Measurements from ENCODE around the gene MYD88.
"Not testable (repeated sequence)": the region's sequence is repeated elsewhere in the genome, so short reads cannot be mapped to it uniquely, and the experiment has no call there.

The MYD88 gene

GRCh38 chr3:38124324-38125122, 13.9 kb upstream of the MYD88 start:
- FAIRE-seq (no peak), DNase-seq (ENCODE audit: insufficient read length, low spot score) (no peak)

- DNase-seq (ENCODE audit: insufficient read length, low spot score), result no peak
- no peak for FAIRE-seq
Observed at GRCh38 chr3:38125305-38126120, 12.9 kb upstream of the MYD88 start.

DNA sequence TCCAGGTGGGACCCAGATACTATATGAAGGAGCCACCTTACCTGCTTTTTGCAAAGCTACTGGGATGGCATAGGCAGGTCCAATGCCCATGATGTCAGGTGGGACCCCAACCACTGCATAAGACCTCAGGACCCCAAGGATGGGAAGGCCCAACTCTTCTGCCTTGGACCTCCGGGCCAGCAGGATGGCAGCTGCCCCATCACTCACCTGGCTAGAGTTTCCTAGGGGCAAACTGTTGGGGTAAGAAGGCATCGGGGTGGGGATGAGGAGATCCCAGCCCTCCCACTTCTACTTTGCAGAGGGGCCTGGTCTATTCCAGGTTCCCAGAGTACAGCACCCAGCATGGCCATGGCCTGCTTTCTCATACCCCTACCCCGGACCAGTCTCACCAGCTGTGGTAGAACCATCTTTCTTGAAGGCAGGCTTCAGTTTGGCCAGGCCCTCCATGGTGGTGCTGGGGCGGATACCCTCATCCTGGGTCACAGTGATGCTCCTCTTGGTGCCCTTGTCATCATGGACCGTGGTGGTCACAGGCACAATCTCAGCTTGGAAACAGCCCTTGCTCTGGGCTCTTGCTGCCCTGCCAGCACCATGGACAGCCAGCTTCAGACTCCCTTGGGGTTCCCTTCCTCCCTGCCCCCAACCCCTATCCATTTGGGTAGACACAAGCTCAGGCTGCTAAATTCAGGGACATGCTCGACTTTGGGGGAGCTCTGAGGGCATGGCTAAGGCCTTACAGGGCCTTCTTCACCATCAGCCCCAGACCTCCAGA, 12.2 kb upstream of the MYD88 start:
- DNase-seq (ENCODE audit: insufficient read length, low spot score), result no peak
- no peak for FAIRE-seq

DNA sequence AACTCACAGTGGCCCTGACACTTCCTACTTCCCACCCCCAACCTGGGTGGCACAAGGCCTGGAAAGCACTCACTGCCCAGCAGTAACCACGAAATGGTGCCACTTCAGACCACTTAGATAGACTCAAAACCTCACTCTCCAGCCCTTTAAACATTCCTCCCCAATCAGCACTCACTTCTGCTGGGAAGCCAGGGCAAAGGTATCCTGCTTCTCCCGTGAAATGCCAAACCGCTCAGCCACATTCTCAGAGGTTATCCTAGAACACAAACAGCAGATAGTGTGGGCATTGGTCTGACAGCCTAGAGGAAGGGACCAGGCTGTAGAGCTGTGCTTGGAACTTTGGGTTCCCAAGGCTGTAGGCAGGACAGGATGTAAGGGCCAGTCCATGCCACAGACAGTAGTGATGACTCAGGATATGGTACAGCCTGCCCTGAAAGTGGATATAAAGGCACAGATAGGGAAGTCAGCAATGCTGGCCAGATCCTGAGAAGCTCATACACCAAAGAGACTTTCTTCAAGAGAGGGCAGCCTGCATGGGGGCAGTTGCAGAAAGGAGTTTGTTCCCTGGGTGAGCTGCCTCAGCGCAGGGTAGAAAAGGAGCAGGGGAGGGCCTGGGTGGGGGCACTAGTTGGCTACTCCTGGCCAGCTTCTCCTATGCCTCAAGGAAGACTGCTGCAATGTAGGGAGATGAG, 10.7 kb upstream of the MYD88 start:
- DNase-seq (ENCODE audit: insufficient read length, low spot score), result no peak
- no peak for FAIRE-seq

GRCh38 chr3:38128303-38128655, 10.2 kb upstream of the MYD88 start:
- no peak for FAIRE-seq

DNA sequence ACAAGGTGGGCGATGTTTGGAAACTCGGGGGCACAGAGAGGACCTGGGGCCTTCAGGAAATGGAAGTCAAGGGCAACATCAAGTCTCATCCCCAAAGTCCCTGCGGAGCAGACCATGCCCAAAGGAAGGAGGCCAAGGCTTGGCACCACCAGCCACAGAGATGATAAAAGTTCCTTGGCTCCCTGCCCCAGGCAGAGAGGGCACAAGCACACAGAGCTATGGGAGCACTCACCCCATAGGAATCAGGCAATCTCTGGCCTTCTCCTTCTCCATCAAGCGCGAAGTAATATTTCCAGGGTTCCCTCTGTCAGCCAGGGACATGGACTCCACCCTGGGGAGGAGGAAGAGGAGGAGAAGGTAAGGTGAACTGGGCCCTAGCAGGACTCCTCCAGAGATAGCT, 9.4 kb upstream of the MYD88 start:
- DNase-seq (ENCODE audit: insufficient read length, low spot score) (no peak), FAIRE-seq (no peak)

More at GRCh38 chr3:38128303-38128655, 10.2 kb upstream of the MYD88 start:
- no peak for DNase-seq (ENCODE audit: insufficient read length, low spot score)

DNA sequence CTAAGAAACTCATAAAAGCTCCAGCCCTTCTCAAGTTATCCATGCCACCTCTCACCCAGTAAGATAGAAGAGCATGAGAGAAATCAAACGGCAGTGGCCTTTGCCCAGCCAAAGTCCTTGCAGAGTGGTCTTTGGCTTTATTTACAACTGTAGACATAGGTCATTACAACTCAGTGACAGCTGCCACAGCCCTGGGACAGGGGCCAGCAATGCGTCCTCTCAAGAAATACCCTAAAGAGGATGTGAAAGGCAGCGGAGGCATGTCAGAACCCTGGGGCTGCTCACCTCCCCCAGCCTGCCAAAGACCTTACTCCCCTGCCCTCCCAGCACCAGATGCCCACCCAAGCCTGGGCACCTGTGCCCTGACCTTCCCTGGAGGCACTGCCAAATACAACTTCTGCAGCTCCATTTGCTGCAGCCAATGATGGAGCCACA, 7.8 kb upstream of the MYD88 start:
- FAIRE-seq, result no peak

DNA sequence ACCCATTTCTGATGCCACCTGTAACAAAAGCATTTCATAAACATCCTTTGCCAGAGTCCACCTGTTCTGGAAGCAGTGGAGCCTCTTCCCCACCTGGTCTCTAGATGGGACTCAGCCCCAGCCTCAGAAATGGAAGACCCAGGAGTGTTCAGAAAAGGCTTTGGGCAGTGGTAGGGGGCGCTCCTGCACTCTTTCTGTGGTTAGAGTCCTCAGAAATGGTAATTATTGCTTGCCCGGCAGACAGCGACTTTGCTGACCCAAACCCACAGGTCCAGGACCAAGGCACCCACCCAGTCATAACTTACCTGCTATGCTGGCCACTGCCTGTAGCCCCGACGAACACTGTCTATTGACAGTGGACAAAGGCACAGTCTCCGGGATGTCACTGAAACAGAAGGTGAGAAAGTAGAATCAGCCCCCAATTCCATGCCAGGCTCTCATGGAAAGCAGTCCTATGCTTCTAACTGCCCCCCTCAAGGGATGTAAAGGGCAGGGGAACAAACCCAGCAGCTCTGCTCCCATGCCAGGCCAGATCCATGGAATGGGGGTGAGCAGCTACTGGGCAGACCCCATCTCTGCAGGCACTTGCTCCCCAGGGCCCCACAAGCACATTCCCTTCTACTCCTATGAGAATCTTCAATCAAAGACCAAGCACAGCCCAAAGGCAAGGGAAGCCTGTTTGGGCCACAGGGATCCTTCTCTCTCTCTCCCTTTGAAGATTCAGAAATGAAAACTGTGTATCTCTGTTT, 6.7 kb upstream of the MYD88 start:
- no peak for DNase-seq (ENCODE audit: insufficient read length, low spot score)
- no peak for FAIRE-seq

More for the DNA sequence above, 7.8 kb upstream of the MYD88 start:
- DNase-seq (ENCODE audit: insufficient read length, low spot score), result no peak

DNA sequence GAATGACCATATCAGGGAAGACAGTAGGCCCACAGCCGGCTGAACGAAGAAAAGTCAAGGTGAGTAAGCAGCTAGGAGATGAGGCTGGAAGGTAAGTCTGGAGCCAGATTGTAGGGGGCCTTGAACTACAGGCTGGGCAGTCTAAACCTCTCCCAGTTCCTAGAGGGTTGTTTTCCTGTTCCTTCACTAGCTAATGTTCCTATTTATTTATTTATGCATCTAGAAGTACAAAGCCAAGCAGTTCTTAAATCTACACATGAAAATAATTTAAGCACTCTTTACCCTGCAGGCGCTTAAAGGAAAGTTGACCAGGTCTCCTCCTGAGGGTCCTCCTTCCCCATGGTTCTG, 5.3 kb upstream of the MYD88 start:
- FAIRE-seq, result no peak

DNA sequence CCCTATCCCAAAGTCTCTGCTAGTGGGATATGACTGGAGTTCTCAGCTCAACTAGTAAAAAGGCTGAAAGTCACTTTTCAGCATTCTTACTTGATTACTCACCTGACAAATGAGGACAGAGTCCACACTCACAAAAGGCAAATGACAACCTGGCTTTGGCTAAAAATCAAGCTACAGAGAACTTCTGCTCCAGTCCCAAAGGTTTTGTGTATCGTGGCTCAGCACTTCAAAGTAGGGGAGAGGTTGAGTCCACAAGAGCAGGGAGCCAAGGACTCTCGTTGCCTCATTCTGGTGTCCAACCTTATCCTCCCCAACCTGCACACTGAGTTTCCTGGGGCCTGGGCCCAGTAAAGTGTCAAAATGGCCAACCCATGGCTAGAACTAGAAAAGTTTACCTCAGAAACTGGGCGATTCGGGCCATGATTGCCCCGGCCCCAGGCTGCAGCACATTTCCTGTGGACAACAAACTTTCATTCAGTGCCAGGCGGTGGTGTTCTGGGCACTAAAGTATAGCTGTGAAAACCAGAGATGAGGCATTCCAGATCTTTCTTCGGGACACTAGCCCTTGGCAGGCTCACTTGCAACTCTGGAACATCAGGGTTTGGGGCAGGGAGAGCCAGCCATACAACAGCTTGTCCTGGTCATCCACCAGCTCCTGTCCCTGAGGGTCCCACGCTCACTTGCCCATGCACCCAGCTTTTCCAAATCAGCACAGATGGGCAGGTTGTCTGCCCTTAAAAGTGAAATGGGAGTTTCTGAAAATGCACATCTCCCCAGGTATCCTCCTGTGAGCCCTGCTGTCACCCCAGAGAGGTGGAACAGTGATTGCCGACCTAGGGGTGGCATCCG, 4.7 kb upstream of the MYD88 start:
- DNase-seq (ENCODE audit: insufficient read length, low spot score), result no peak
- no peak for FAIRE-seq

More for the DNA sequence above, 5.3 kb upstream of the MYD88 start:
- DNase-seq (ENCODE audit: insufficient read length, low spot score), result no peak

DNA sequence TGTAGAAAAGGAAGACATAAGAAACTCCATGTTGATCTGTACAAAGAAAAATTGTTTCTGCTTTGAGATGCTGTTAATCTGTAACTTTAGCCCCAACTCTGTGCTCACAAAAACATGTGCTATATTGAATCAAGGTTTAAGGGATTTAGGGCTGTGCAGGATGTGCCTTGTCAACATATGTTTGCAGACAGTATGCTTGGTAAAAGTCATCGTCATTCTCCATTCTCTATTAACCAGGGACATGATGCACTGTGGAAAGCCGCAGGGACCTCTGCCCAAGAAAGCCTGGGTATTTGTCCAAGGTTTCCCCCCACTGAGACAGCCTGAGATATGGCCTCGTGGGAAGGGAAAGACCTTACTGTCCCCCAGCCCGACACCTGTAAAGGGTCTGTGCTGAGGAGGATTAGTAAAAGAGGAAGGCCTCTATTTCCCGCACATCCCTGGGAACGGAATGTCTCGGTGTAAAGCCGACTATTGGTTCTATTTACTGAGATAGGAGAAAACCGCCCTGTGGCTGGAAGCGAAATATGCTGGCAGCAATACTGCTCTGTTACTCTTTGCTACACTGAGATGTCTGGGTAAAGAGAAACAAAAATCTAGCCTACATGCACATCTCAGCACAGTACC, 3.8 kb upstream of the MYD88 start:
- not testable (repeated sequence) for DNase-seq (ENCODE audit: insufficient read length, low spot score); FAIRE-seq

- FAIRE-seq; DNase-seq (ENCODE audit: insufficient read length, low spot score): not testable (repeated sequence)
Observed at GRCh38 chr3:38135621-38136277, 2.7 kb upstream of the MYD88 start.

GRCh38 chr3:38136393-38136776, 2.1 kb upstream of the MYD88 start:
- FAIRE-seq, result no peak
- no peak for DNase-seq (ENCODE audit: insufficient read length, low spot score)

- FAIRE-seq (peak; percentile 81), DNase-seq (ENCODE audit: insufficient read length, low spot score) (peak; percentile 95)
Observed at GRCh38 chr3:38136777-38137614, 1.5 kb upstream of the MYD88 start, which contains the start of gene ACAA1. Gene ACAA1 (minus strand): TSS chr3:38137127. CDS start chr3:38137035, 92 bp downstream.

DNA sequence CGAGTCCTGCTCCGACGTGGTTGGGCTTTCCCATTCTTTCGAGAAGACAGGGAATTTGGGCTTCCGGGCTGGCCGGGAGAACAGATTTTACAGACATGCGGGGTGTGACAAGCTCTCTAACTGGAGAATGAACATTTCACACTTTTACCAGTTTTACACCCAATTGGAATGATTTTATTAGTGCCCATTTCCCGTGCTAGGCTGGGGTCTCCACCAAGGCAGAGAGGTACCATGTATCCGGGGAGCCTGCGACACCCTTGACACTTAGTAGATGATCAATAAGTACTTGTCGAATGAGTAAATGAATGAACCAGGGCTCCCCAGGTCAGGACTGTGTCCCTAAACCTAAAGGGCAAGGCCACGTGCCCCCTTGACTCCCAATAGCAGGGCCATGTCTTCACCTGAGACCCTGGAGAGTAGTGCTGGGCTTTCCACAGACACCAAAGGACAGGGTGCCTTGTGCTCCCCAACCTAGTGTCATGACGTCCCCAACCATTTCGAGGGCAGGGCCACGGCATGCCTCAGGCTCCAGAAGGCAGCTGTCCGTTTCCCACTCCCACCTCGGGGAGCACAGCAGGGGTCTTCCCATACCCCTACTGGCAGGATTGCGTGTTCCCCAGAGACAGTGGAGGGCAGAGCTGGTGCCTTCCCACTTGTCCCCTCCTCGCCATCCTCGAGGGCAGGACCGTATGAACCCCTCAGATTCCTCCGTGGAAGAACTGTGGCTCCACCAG, 679 bp upstream of the MYD88 start:
- FAIRE-seq (no peak), DNase-seq (ENCODE audit: insufficient read length, low spot score) (no peak)

- DNase-seq (ENCODE audit: insufficient read length, low spot score), result no peak
- FAIRE-seq, result no peak
Observed at GRCh38 chr3:38139191-38139590, 730 bp downstream of the MYD88 start.

Measured in HTR-8/SVneo (cell line).